C1 segment of cervical spinal cord (tissue), 14 donors: Measurements from ENCODE around the gene SLC25A22.

Experiments used
- DNase-seq, 14 donors: peaks; one replicate each; lab custom pipeline; 2025; lab: John Stamatoyannopoulos, UW

The SLC25A22 gene

GRCh38 chr11:804599-804964 is 6.5 kb upstream of the SLC25A22 start:
- DNase-seq = no peak

GRCh38 chr11:803770-804598 is 5.9 kb upstream of the SLC25A22 start:
- no peak for DNase-seq

DNA sequence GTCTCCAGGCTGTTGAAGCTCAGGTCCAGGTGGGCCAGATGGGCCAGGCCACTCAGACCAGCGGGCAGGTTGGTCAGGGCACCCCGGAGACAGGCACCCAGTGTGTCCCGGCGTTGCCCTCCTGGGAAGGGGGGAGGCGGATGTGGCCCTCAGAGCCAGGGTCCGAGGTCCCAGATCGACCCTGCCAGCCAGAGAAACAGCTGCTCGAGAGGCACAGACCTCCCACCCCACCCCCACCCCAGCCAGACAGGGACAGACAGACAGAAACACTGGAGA is 5.3 kb upstream of the SLC25A22 start:
- no peak for DNase-seq

GRCh38 chr11:802693-803466 is 4.8 kb upstream of the SLC25A22 start:
- no peak for DNase-seq

GRCh38 chr11:802018-802617 is 4.0 kb upstream of the SLC25A22 start:
- DNase-seq = no peak

GRCh38 chr11:801097-801780 is 3.2 kb upstream of the SLC25A22 start:
- DNase-seq = no peak

DNA sequence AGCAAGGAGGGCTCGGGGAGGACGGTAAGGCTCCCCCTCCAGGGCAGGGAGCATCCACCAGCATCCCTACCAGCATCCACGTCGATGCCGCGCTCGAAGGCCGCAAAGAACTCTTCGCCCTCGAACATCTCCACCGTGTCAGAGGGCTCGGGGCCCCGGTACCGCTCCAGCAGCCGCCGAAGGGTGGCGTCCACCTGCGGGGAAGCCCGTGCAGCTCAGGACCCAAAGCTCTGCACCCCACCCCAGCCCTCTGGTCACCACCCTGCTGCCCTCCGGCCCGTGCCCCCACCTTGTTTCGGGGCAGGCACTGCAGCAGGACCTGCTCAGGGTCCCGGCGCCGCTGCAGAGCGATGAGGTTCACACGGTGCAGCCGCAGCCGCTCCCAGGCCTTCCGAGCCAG is 2.4 kb upstream of the SLC25A22 start:
- no peak for DNase-seq

DNA sequence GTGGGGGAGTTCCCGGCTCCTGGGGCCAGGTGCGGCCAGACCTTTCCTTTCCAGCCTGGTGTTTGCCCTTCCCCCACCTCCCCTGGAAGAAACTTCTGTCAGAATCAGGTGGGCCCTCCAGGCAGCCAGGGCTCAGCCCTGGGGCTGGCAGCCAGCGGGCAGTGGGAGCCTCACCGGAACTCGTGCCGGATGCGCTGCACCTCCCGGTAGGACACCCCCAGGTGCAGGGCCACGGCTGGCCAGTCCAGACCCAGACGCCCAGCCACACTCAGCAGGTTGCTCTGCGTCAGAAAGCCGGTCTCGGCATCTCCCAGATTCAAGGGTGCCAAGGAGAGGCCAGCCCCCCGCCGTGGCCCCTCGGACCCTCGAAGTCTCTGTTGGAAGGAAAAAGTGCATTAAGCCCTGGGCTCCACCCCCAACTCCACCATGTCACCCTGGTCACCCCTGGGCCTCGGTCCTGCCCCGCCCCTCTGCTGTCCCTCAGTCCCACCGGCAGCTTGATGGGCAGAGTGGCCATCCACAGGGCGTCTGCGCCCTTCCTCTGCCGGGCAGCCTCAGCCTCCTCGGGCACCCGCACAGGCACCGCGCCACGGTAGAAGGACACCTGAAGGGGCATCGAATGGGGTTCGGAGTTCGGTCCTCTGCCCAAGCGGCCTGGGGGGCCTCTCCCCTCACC is 1.7 kb upstream of the SLC25A22 start:
- no peak for DNase-seq

DNA sequence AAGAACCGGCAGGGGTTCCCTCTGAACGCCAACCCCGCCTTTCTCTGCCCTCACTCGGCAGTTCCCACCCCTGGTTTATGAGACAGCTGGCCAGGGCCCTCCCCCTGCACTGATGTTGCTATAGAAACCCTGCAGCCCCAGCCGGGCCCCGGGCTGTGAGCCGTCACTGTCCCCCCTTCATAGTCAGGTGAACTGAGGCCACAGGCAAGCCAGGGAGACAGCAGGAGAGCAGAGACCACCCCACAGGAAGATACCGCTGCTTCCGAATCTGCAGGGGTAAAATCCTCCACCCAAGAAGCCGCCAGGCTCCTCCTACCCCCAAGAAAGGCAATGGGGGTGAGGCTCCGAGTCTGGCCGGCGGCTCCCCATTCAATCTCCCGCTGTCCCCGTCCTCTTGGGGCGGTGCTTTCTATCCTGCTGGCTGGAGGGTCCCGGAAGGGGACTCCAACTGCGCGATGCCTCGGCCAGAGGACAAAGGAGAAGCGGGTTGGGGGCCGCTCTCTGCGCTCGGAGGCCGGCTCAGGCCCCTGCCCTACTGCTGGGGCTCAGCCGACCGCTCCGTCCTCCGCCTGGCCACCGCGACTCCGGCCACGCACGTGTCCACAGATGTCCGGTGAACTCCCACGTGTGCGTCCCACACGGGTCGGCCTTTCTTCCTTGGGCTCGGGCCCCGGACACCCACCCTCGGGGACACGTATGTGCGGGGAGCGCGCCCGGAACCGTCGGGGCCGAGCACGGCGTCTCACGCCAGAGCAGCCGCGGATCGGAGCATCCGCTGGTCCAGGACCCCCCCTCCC is 587 bp downstream of the SLC25A22 start:
- DNase-seq = peak in 12 of 14 donors; percentile 48 to 84 (median 74)

DNA sequence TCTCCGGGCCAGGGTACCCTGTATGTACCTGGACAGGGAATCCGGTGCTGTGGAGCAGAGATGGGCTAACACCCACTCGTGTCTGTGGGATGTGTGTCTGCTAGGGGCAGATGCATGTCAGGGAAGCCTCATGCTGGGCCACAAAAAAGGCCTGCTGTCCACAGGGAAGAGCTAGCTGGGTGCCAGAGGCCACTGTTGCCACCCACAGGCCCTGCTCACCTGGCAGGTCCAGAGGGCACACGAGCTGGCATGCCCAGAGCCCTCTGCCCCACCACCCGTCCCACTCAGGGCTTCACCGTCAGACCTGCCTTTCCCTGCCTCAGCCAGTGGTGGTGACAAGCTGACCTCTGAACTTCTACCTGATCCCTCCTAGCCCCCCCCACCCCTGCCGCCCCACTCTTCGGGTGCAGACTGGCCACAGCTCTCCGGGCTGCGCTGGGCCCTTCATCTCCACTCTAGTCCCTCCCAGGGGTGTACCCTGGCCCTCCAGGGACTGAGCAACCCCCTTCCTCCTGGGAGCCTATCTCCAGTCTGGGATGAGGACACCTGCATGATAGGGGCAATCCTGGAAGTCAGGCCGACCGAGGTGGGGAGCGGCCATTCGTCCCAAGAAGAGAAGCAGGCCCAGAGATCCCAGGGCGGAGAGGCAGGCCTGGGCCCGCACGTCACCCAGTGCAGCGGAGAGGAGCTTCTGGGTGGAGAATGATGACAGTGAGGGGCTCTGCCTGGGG is 1.4 kb downstream of the SLC25A22 start:
- DNase-seq = no peak

DNA sequence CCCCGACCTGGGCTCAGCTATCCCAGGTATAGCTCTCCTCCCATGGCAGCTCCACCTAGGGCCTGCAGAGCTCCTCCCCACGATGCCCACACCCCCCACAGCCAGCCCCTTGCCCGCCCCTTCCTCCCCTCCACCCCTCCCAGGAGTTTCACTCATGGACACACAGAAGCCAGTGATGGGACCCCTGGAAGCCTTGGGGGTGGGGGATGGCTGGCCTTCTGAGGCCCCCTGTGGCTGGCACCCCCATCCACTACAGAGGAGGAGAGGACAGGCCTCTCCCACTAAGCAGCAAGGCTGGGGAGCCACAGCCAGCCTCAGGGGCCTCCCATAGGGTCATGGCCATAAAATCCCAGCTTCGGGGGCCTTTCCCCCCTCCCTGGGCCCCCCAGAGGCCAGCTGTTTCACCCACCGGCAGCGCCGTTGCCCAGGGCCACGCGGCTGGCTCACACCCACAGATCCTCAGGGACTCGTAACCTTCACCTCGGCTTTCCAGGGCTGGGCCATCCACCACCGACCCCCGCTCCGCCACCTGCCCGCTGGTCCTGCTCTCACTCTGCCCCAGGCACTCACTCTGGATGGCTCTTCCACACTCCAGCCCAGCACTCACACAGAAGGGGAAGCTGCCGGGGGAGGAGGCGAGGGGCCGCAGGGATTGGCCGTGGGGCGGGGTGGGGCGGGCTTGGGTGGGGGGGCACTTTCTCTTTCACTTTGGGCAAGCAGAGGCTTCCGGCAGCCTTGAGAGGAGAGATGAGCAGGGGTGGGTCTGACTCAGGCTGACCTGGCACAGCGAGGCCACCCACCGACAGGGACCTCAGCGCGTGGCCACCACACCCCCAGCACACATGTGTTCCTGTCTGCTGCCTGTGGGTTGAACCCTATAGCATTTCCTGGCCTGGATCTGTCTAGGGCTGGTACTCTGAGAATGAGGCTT is 2.2 kb downstream of the SLC25A22 start:
- DNase-seq = peak in 10 of 14 donors; percentile 10 to 78 (median 47)

- peak in 1 of 14 donors; percentile 71 for DNase-seq
Observed at GRCh38 chr11:794766-795633, 3.1 kb downstream of the SLC25A22 start.

DNA sequence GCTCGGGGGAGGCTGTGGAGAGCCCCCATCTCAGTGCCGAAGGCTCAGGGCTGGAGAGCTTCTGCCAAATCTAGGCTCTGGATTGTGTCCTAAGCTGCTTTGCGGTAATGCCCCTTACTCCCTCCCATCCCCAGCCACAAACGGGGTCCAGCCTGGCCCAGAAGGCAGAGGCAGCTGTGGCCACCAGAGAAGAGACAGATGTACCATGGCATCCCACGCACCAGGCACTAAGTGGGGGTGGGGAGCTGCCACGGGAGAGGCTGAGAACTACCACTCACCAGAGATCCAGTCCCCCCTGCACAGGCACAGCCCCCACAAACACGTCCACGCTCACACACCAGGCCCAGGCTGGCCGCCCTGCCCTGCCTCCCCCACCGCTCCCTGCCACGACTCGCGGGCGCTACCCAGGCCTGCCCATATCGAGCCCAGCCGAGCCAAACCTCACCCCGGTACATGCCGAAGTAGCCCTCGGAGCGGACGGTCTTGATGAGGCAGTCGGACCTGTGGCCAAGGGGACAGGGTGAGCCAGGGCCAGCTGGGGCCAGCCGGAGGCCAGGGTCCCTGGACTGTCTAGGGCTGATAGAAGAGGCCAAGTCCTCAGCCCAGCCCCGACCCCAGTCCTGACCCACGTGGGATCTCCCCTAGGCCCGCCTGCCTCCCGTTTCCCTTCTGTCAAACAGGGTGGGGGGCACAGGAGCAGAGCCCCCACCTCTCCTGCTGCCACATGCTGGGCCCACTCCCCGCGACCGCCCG is 3.9 kb downstream of the SLC25A22 start:
- no peak for DNase-seq

GRCh38 chr11:793556-793955 is 4.5 kb downstream of the SLC25A22 start:
- peak in 2 of 14 donors; percentile 55 to 97 for DNase-seq

GRCh38 chr11:792873-793272 is 5.2 kb downstream of the SLC25A22 start:
- no peak for DNase-seq

- no peak for DNase-seq
Observed at GRCh38 chr11:792535-792821, 5.6 kb downstream of the SLC25A22 start.
